ENCODE data around the gene ATG16L2.

Gene ATG16L2

DNA sequence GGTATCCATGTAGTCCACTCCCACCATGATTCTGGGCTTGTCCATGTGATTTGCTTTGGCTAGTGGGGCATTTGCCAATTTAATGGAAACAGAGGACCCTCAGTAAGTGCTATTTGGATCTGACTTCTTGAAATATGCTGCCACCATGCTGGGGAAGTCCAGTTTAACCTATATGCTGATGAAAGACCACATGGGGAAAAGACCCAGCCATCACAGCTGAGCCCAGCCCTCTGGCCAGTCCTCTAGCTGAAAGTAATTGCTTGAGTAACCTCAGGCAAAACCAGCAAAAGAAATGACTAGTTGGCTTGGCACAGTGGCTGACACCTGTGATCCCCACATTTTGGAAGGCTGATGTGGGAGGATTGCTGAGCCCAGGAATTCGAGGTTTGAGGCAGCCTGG is 61.5 kb downstream of the ATG16L2 start:
- DNase-seq (ENCODE audit: insufficient read length, low spot score), result no peak
- no peak for FAIRE-seq

DNA sequence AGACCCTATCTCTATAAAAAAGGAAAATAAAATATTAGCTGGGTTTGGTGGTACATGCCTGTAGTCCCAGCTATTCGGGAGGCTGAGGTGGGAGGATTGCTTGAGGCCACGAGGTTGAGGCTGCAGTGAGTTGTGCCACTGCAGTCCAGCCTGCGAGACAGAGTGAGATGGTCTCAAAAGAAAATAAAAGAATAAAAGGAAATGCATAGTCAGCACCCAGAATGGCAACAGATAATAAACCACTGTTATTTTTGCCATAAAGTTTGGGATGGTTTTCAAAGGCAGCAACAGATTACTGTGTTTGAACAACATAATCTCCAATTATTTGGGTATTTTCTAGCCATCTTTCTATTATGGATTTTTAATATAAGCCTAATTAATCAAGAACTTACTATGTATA is 61.9 kb downstream of the ATG16L2 start:
- DNase-seq (ENCODE audit: insufficient read length, low spot score), result no peak
- FAIRE-seq, result no peak
